Amniotic stem cell (primary cell): Measurements from ENCODE around the gene TATDN2.
A peak's percentile ranks its signal among the peaks of the same experiment; 100 is the strongest.
"Not testable (repeated sequence)": the region's sequence is repeated elsewhere in the genome, so short reads cannot be mapped to it uniquely, and the experiment has no call there.

ENCODE experiments used
- DNase-seq: peaks from one replicate; lab custom pipeline; 2025; lab: John Stamatoyannopoulos, UW

TATDN2 gene

DNA sequence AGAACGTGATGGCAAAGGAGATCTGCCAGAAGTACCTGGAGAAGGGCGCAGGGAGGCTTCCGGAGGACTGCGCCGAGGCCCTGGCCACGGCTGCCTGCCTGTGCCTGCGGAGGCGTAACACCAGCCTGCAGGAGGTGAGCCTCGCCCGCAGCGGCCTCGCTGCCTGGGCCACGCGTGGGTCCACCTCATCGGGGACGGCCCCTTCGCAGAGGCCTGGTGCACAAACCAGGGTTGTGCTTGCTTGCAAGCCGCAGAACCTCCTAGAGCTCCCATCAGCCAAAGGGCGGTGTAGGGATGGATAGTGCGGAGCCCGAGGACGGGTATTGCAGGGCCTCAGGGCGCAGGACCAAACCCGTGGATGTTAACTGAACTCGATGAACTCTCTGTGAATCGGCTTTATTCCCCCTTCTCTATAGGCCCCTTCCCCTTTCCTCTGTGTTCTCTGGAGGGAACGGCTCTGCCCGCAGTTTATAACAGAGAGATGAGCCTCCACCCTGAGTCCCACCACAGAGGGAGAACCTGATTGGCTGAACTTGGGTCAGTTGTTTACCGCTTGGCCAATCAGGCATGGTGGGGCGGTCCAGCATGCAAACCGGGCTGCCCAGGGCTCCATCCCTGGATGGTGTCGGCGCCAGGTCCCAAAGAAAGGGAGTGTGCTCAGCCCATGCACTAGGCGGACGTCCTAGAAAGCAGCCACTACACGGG lies 13.6 kb upstream of the TATDN2 start:
- no peak for DNase-seq

DNA sequence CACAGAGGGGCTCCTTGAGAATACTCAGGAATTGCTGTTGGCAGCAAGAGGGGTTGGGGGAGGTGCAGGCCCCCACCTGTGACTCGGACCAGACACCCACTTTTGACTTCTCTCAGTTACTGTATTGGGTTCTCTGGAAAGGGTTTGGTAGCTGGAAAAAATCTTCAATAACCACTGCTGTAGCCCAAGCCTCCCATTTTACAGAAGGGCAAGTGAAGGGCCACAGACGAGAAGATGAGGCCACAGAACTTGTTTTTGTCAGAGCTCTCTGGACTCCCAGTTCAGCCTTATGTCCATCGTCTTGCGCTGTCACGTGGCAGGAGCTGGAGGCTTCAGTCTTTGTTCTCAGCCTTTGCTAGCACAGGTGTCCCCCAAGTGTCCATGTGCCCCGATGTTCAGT lies 12.7 kb upstream of the TATDN2 start:
- DNase-seq: no peak

DNA sequence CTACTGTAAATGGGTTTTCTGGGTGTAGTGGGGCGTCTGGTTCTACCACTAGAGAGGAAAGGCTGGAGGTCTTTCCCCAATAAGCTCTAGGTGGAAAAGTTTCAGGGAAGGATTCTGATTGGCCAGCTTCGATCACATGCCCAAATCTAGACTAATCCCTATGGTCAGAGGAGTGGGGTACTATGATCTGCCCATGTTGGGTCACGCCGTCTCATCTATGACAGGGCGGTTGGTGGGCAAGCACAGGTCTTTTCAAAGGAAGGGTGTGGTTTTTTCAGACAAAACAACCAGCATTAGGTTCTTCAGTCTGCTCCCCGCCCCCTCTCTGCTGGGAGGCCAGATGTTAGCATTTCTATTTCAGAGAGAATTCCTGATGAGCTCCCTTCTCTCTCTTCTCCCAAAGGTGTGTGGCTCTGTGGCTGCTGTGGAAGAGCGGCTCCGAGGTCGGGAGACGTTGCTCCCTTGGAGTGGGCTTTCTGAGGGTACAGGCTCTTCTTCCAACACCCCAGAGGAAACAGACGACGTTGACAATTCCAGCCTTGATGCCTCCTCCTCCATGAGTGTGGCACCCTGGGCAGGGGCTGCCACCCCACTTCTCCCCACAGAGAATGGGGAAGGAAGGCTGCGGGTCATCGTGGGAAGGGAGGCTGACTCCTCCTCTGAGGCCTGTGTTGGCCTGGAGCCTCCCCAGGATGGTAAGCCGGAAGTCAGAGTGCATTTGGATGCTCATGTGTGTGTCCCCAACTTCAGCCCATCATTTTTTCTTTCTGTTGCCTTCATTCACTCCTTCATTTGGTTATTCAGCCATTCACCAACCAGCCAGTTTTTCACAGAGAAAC lies 9.7 kb upstream of the TATDN2 start:
- no peak for DNase-seq

DNA sequence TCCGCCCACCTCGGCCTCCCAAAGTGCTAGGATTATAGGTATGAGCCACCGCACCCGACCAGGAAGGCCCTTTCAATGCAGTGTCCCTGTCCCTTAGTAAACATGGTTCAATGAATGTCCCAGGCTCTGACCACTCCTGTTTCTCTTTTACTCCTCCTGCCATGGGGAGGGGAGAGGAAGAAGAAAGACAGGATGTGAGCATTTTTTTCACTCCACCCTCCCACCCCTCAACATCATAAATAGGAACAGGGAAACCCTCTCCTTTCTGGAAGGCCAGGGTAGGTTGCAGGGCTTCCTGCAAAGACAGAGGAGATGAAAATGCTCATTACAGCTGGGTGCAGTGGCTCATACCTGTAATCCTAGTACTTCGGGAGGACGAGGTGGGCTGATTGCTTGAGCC lies 7.5 kb upstream of the TATDN2 start:
- no peak for DNase-seq

DNA sequence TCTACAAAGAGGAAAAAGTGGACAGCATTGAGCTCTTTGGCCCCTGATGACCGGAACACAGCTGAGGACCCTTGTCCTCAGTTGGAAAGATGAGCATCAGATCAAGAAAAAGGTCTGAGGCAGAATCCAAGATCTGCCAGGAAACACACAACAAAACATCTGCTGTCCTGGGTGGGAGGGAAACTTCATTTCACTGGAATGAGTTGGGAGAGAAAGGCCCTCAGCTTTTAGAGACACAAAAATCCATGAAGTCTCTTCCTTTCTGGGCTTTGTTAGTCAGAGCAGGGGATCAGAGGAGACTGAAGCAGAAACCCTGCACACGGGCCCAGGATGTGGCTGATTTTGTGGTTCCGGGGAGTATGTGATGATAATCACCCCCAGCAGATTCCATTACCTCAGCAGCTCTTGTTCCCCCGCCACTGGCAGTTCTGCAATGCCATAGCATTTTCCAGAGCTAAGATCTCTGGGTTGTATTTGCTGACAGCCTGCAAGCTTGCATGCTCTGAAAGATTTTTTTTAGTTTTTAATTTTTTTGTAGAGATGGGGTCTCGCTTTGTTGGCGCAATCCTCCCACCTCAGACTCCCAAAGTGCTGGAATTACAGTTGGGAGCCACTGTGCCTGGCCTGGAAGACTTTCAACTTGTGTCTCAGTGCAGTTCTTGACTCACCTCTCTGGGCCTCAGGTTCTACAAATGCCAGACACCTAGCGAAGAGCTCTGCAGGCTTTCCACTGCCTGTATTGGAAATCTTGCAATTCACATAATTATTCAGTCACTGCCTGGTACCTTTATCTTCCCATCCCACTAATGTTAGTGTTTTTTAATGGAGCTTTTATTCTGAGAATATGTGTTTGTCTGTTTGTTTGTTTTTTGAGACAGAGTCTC lies 5.8 kb upstream of the TATDN2 start:
- DNase-seq: no peak

DNA sequence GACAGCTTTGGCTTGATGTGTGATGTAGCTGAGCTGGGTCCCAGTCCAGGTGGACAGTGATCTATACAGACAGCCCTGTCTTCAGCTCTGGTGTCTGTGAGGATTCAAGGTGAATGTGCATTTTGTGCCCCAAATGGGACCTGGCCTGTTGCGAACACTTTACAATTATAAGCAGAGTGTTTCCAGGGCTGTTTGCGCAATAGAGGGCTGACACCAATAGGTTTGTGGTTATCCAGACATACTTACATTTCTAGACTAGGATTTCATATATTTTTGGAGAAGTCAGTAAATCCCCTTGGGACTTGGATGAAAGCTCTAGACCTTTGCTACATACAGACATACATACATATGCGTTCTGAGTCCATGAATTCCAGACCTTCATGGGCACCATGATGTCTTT lies 4.2 kb upstream of the TATDN2 start:
- no peak for DNase-seq

DNA sequence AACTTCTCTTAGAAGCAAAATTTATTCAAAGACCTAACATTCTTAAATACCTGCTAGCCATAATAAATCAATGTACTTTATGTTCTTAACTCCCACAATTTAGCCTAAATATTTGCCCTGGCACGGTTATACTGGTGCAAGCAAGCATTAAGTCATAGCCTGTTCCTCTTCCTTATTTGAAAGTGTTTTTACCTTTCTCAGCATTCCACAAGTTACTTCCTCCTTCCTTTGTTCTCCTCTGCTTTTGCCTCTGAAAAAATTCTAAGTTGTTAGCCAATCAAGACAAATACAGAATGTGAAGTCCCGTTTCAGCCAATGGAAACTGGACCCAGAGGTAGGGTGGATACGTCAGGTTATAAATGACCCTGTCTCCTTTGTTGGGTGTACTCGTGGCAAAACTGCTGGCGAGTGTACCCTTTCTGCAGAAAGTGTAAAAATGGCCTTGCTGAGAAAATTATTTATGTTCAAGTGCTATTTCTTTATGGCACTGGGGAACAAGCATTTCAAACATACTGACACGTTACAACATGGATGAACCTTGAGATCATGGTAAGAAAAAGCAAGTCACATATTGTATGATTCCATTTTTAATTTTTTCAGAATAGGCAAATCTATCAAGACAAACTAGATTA lies 3.1 kb upstream of the TATDN2 start:
- DNase-seq: no peak

DNA sequence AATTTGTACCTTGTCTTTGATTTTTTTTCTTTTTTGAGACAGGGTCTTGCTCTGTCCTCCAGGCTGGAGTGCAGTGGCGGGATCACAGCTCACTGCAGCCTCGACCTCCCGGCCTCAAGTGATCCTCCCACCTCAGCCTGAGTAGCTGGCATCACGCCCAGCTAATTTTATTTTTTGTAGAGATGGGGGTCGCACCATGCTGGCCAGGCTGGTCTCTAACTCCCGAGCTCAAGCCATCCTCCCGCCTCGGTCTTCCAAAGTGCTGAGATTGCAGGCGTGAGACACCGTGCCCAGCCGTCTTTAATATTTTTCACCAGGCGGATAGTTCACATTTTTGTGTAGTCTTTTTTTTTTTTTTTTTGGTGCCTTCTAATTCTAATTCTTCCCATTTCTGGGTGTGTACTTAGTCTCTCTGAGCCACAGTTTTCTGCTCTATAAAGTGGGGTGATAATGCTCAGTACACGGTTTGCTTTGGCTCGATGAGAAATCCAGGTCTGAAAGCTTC lies 528 bp upstream of the TATDN2 start:
- no peak for DNase-seq

DNA sequence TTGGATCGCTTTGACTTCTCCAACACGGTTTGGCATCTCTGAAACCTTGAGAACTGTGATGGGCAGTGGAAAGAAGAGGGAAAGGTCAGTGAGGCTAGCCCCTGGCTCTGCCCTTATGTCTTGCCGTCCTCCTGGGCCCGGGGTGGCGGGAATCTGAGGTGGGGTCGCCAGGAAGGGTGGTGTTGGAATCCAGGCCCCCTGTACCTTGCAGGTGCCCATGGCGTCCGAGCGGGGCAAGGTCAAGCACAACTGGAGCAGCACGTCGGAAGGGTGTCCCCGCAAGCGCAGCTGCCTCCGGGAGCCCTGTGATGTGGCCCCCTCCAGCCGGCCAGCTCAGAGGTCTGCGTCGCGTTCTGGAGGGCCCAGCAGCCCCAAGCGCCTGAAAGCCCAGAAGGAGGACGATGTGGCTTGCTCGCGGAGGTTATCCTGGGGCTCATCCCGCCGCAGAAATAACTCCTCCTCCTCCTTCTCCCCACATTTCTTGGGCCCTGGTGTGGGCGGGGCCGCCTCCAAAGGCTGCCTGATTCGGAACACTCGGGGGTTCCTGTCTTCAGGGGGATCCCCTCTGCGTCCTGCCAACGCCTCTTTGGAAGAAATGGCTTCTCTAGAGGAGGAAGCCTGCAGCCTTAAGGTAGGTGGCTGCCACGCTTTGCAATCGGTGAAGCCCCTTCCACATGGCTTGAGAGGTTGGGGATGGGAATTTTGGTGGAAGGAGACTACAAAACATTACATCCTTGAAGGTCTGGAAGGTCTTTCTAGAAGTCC lies 907 bp downstream of the TATDN2 start:
- no peak for DNase-seq

DNA sequence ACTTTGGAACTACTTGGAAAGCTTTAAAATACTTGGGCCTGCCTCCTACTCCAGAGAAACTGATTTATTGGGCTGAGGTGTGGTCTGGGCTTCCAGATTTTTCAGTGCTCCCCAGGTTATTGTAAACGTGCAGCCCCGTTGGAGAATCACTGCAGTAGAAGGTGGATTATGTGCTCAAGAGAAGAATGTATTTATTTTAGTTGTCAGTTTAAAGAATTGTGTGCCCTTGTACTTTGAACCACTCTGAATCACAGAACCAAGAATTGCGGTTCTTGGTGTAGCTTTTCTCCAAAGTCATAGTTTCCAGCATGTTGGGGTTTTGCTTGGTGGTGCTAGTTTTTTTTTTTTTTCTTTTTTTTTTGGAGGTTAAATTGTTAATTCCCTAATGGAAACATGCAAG lies 1.6 kb downstream of the TATDN2 start:
- DNase-seq: no peak

DNA sequence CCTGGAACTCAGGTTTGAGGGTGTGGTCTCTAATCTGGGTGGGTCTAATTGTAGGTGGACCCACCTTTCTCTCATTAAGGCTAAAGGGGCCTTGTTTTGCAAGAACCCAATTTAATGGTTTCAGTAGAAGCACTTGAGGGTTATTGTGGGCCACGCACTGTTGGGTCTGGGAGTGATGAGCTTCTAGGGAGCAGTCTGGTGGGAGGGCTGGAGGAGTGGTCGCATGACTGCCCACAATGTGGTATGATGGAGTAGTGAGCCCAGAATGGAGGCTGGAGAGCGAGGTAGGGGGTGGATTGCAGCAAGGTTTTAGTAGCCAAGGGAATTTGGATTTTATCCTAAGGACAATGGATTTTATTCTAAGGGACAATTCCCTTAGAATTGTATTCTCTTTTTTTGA lies 2.7 kb downstream of the TATDN2 start:
- no peak for DNase-seq

DNA sequence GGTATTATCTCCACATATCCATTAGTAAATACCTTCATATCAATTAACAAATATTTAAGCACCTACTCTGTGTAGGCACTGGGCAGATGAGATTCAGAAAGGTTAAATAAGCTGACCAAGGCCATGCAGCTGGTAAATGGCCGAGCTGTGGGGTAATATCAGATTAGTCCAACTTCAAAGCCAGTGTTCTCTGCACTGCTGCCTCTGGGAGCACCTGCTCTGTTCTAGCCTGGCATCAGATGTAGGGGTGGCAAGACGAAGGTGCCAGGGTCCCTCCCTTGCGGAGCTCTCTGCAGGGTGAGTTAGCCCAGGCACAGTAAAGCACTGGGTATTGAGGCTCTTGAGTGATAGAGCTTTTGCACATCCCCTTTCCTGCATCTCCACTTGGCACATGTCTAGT lies 5.5 kb downstream of the TATDN2 start:
- no peak for DNase-seq

DNA sequence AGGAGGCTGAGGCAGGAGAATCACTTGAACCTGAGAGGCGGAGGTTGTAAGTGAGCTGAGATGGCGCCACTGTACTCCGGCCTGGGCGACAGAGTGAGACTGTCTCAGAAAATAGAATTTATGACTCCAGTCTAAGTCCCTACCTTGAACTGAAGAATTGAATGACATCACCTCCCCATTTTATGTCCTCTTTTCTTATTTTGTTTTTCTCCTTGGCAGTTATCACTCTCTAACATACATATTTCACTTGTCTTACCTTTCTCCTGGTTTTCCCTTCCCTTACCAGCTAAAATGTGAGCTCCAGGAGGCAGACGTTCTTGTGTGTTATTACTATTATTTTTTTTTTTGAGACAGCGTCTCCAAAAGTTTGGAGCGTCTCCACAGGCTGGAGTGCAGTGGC lies 7.6 kb downstream of the TATDN2 start:
- DNase-seq: no peak

DNA sequence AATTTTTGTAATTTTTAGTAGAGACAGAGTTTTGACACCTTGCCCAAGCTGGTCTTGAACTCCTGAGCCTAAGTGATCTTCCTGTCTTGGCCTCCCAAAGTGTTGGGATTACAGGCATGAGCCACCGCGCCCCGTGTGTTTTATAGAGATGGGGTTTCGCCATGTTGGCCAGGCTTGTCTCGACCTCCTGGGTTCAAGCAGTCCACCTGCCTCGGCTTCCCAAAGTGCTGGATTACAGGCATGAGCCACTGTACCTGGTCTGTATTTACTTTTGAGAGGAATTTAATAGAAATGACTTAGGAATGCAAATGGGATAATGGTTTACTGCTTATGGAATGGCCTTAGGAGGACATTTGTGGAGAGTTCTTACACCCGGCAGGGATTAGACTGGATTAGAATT lies 10.8 kb downstream of the TATDN2 start:
- DNase-seq: no peak

DNA sequence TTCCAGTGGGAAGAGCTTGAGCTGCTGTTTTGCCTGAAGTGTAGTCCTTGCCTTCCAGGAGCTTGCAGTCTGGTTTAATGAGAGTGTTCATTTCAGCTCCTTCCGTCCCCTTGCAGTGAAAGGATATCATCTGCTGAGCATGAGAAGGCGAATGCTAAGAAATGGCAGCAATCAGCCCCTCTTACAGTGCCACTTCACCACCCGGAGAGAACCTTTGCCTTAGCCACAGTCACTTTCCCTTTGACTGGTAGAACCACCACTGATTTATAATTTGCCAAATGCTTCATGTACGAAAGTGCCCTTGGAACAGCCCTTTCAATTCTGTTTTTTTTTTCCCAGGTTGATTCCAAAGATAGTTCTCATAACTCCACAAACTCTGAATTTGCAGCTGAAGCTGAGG lies 11.5 kb downstream of the TATDN2 start:
- DNase-seq: no peak

DNA sequence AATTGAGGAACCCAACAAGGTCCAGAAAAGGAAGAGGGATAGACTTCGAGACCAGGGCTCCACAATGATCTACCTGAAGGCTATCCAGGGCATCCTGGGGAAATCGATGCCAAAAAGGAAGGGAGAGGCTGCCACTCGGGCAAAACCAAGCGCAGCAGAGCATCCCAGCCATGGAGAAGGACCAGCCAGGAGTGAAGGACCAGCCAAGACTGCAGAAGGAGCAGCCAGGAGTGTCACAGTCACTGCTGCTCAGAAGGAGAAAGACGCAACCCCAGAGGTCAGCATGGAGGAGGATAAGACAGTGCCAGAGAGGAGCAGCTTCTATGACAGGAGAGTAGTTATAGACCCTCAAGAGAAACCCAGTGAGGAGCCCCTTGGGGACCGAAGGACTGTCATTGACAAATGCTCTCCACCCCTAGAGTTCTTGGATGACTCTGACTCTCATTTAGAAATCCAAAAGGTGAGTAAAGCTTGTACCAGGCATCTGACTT lies 12.0 kb downstream of the TATDN2 start:
- no peak for DNase-seq

DNA sequence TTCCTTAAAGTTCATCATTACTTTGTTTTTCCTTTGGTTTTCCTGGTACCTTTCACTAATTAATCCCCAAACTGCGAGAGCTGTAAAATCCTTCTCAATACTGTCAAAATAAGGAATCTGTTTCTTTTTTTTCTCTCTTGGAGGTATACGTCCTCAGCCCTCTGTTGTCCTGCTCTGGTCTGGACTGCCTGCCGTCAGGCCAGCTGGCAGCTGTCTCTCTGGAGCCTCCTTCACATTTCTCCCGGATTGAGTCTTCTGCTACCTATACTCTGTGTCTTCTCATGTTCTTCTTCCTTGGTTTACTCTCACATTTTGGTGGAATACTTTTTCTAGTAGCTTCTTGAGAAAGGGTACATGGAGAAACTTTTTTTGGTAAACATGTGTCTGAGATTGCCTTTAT lies 13.8 kb downstream of the TATDN2 start:
- no peak for DNase-seq

DNA sequence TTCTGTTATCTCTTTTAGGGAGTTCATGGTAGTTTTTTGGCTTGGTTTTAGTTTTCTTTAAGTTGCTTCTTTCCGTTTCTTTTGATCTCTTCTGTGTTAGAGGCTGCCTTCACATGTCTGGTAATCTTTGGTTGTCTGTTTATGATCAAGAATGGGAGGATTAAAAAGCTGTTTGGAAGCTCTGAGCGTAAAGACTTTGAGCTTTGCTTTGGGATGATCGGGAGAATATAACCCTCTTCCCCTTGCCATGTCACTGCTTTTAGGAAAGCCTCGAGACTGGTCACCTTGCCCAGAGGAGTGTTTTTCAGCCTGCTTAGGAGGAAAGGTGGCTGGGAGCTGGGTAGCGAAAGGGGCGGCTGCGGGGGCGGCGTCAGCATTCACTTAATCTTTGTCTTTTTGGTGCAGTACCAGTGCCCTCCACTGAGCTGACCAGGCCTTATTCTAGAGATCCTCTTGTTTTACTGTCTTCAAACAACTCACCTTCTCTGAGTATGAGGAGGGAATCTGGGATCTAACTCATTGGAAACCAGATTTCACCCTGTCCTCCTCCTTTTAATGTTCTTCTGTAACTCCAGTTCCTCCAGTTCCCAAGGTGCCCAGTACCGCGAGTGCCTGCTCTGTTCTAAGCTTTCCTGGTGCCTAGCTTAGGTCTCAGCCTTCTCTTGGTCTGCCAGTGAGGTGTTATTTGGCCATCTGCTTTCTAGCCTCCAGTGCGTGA lies 15.5 kb downstream of the TATDN2 start:
- DNase-seq: peak; percentile 35

DNA sequence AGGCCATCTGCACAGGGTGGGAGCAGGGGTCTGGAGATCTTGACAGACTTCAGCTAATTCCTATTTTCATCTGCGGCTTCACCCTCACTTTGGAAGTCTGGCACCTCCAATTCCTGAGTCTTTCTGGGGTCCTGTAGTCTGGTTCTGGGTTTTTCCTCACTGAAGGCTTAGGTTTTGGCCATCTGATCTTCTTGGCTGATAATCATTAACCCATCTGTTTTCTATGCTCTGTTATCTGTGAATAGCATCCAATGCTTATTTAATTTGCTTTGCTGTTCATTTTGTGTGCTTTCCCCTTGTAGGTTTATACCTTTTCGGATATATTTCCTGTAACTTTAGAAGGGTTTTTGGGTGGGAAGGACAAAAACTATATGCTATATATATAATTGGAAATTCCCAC lies 17.6 kb downstream of the TATDN2 start:
- DNase-seq: no peak

DNA sequence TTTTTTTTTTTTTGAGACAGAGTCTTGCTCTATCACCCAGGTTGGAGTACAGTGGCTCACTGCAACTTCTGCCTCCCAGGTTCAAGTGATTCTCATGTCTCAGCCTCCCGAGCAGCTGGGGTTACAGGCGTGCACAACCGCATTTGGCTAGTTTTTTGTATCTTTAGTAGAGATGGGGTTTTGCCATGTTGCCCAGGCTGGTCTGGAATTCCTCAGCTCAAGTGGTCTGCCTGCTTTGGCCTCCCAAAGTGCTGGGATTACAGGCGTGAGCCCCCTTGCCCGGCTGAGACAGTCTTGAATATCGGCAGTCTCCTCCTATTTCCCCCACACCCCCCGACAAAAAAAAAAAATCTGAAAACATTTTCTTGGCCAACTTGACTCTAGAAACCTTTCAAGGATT lies 18.7 kb downstream of the TATDN2 start:
- DNase-seq: not testable (repeated sequence)
